GM19395 (cell line): Measurements from ENCODE around the gene PXT1.
A peak's percentile ranks its signal among the peaks of the same experiment; 100 is the strongest.
"Not testable (repeated sequence)": the region's sequence is repeated elsewhere in the genome, so short reads cannot be mapped to it uniquely, and the experiment has no call there.

ENCODE experiments used
- ATAC-seq: cut with Tn5 transposase; IDR thresholded peaks from one replicate; pipeline ENCODE4 v1.9.1; 2021; ENCODE audit warnings: mild to moderate bottlenecking, moderate library complexity; ENCODE audit not compliant: unreplicated experiment

Gene PXT1

GRCh38 chr6:36442671-36443470 lies at the start of gene PXT1, which contains the start of gene KCTD20:
TSS of gene PXT1 (minus strand) at chr6:36442854. CDS start at chr6:36426082, 16,772 bp downstream.
TSS of gene KCTD20 (plus strand) at chr6:36443000. CDS start at chr6:36470098, 27,098 bp downstream.
- ATAC-seq, result peak; percentile 77

GRCh38 chr6:36492092-36492491 lies 49.4 kb upstream of the PXT1 start:
- no peak for ATAC-seq

GRCh38 chr6:36491378-36491965 lies 48.8 kb upstream of the PXT1 start:
- no peak for ATAC-seq

GRCh38 chr6:36489426-36489825 lies 46.8 kb upstream of the PXT1 start:
- ATAC-seq, result no peak

GRCh38 chr6:36488221-36488620 lies 45.6 kb upstream of the PXT1 start:
- ATAC-seq, result no peak

GRCh38 chr6:36487698-36488097 lies 45.0 kb upstream of the PXT1 start:
- ATAC-seq, result no peak

- ATAC-seq, result no peak
Observed at GRCh38 chr6:36484736-36485135, 42.1 kb upstream of the PXT1 start.

- ATAC-seq, result not testable (repeated sequence)
Observed at GRCh38 chr6:36483326-36483725, 40.7 kb upstream of the PXT1 start.

GRCh38 chr6:36479256-36479655 lies 36.6 kb upstream of the PXT1 start:
- no peak for ATAC-seq

- no peak for ATAC-seq
Observed at GRCh38 chr6:36478051-36478526, 35.4 kb upstream of the PXT1 start.

- ATAC-seq, result no peak
Observed at GRCh38 chr6:36469946-36470345, 27.3 kb upstream of the PXT1 start.

- no peak for ATAC-seq
Observed at GRCh38 chr6:36469148-36469661, 26.6 kb upstream of the PXT1 start.

GRCh38 chr6:36467625-36468024 lies 25.0 kb upstream of the PXT1 start:
- ATAC-seq, result no peak

- no peak for ATAC-seq
Observed at GRCh38 chr6:36464233-36464632, 21.6 kb upstream of the PXT1 start.

- ATAC-seq, result no peak
Observed at GRCh38 chr6:36463676-36464075, 21.0 kb upstream of the PXT1 start.

GRCh38 chr6:36461646-36462045 lies 19.0 kb upstream of the PXT1 start:
- no peak for ATAC-seq

GRCh38 chr6:36460916-36461315 lies 18.3 kb upstream of the PXT1 start:
- ATAC-seq, result no peak

GRCh38 chr6:36459501-36459900 lies 16.8 kb upstream of the PXT1 start:
- ATAC-seq, result no peak

GRCh38 chr6:36455486-36456027 lies 12.9 kb upstream of the PXT1 start:
- ATAC-seq, result no peak

- ATAC-seq, result not testable (repeated sequence)
Observed at GRCh38 chr6:36452897-36453296, 10.2 kb upstream of the PXT1 start.

GRCh38 chr6:36449173-36449572 lies 6.5 kb upstream of the PXT1 start:
- ATAC-seq, result not testable (repeated sequence)

GRCh38 chr6:36445621-36446020 lies 3.0 kb upstream of the PXT1 start:
- ATAC-seq, result no peak
